Inferior parietal cortex (tissue), 1 donor: ENCODE measurements around the gene AIP.
A peak's percentile ranks its signal among the peaks of the same experiment; 100 is the strongest.
"Not testable (repeated sequence)": the region's sequence is repeated elsewhere in the genome, so short reads cannot be mapped to it uniquely, and the experiment has no call there.

ENCODE experiments used
- DNase-seq: peaks from one replicate; pipeline ENCODE4 v3.0.0-alpha.2; 2016; ENCODE audit errors: extremely low spot score

Gene AIP

GRCh38 chr11:67449116-67449844 is 33.5 kb upstream of the AIP start:
- DNase-seq, result no peak

GRCh38 chr11:67450796-67451657 is 31.8 kb upstream of the AIP start:
- DNase-seq, result no peak

- DNase-seq, result no peak
Observed at GRCh38 chr11:67451658-67451976, 31.2 kb upstream of the AIP start.

GRCh38 chr11:67452141-67452952 is 30.5 kb upstream of the AIP start, which contains the start of gene GPR152:
TSS of gene GPR152 (minus strand) at chr11:67452729. CDS start at chr11:67452724, 5 bp downstream.
- no peak for DNase-seq

- DNase-seq, result no peak
Observed at GRCh38 chr11:67453816-67454732, 28.8 kb upstream of the AIP start.

GRCh38 chr11:67455054-67455453 is 27.8 kb upstream of the AIP start, which contains the start of gene CABP4:
TSS of gene CABP4 (plus strand) at chr11:67455354. CDS start at chr11:67455424, 70 bp downstream.
- DNase-seq, result no peak

- DNase-seq, result no peak
Observed at GRCh38 chr11:67456068-67456705, 26.6 kb upstream of the AIP start.

- no peak for DNase-seq
Observed at GRCh38 chr11:67457453-67457852, 25.4 kb upstream of the AIP start.

GRCh38 chr11:67458266-67458665 is 24.6 kb upstream of the AIP start:
- DNase-seq, result no peak

GRCh38 chr11:67463186-67463585 is 19.6 kb upstream of the AIP start:
- DNase-seq, result no peak

GRCh38 chr11:67463680-67464410 is 19.0 kb upstream of the AIP start:
- no peak for DNase-seq

GRCh38 chr11:67464411-67465188 is 18.2 kb upstream of the AIP start:
- DNase-seq, result peak; percentile 40

- no peak for DNase-seq
Observed at GRCh38 chr11:67465189-67465510, 17.7 kb upstream of the AIP start.

- not testable (repeated sequence) for DNase-seq
Observed at GRCh38 chr11:67465530-67465929, 17.3 kb upstream of the AIP start.

- no peak for DNase-seq
Observed at GRCh38 chr11:67466367-67466766, 16.5 kb upstream of the AIP start.

- DNase-seq, result no peak
Observed at GRCh38 chr11:67466962-67467771, 15.7 kb upstream of the AIP start.

GRCh38 chr11:67468056-67468455 is 14.8 kb upstream of the AIP start:
- DNase-seq, result no peak

GRCh38 chr11:67468456-67468758 is 14.4 kb upstream of the AIP start:
- no peak for DNase-seq
